Fibroblast of pulmonary artery (primary cell): ENCODE data around the gene SLC9C2.

Experiments used
- DNase-seq: peaks from one replicate; pipeline ENCODE4 v3.0.0-alpha.2; 2010; ENCODE audit warnings: low read depth
- H3K4me3 ChIP-seq: replicated peaks from 2 replicates; pipeline ENCODE4 v1.5.1; 2011; ENCODE audit warnings: low read depth, mild to moderate bottlenecking, control low read depth, low read length, moderate library complexity
- CTCF ChIP-seq: IDR thresholded peaks from 2 replicates; pipeline ENCODE4 v1.5.1; 2011; ENCODE audit warnings: mild to moderate bottlenecking, control low read depth, low read length, inconsistent platforms; ENCODE audit errors: missing control alignments

Gene SLC9C2

GRCh38 chr1:173491508-173491907, 111.4 kb downstream of the SLC9C2 start:
- TF ChIP-seq CTCF = no peak
- no peak for DNase-seq
- H3K4me3 ChIP-seq = no peak overlapping the region

- DNase-seq = no peak
- TF ChIP-seq CTCF = no peak
- no peak overlapping the region for H3K4me3 ChIP-seq
These were observed 112.9 kb downstream of the SLC9C2 start for GRCh38 chr1:173489929-173490328.

- peak; percentile 27 for DNase-seq
- H3K4me3 ChIP-seq = no peak overlapping the region
- TF ChIP-seq CTCF = no peak
These were observed 113.7 kb downstream of the SLC9C2 start for GRCh38 chr1:173489149-173489600.

GRCh38 chr1:173488001-173488400, 114.9 kb downstream of the SLC9C2 start:
- H3K4me3 ChIP-seq = no peak overlapping the region
- TF ChIP-seq CTCF = no peak
- DNase-seq = no peak

GRCh38 chr1:173485401-173485800, 117.5 kb downstream of the SLC9C2 start:
- no peak for DNase-seq
- H3K4me3 ChIP-seq = no peak overlapping the region
- no peak for TF ChIP-seq CTCF

GRCh38 chr1:173484276-173484675, 118.6 kb downstream of the SLC9C2 start:
- no peak for DNase-seq
- no peak for TF ChIP-seq CTCF
- no peak overlapping the region for H3K4me3 ChIP-seq

- DNase-seq = no peak
- H3K4me3 ChIP-seq = no peak overlapping the region
- TF ChIP-seq CTCF = no peak
These were observed 120.2 kb downstream of the SLC9C2 start for GRCh38 chr1:173482683-173483082.
